Measurements from ENCODE around the gene ACBD4.

Gene ACBD4

GRCh38 chr17:45162025-45162687 is 26.7 kb downstream of the ACBD4 start:
- H3K9me3 Mint-ChIP-seq: no peaks in the 10 kb centered on the region
- peak overlapping the region; percentile 100 for H3K4me3 Mint-ChIP-seq
- H3K4me1 Mint-ChIP-seq (ENCODE audit: low read depth): peaks cover 45% of the 10 kb centered on the region
- no peaks in the 10 kb centered on the region for H3K27me3 Mint-ChIP-seq
- peak overlapping the region; percentile 99 for H3K27ac Mint-ChIP-seq
- peaks cover 26% of the 10 kb centered on the region for H3K36me3 Mint-ChIP-seq (ENCODE audit: low read depth)

GRCh38 chr17:45164734-45165269 is 29.3 kb downstream of the ACBD4 start:
- Mint-ChIP-seq H3K9me3 (no peaks in the 10 kb centered on the region), H3K4me1 (ENCODE audit: low read depth) (peaks cover 21% of the 10 kb centered on the region), H3K4me3 (no peak overlapping the region), H3K36me3 (ENCODE audit: low read depth) (peaks cover 10% of the 10 kb centered on the region), H3K27me3 (no peaks in the 10 kb centered on the region), H3K27ac (no peak overlapping the region)

- no peak overlapping the region for H3K4me3 Mint-ChIP-seq
- no peaks in the 10 kb centered on the region for H3K9me3 Mint-ChIP-seq
- H3K4me1 Mint-ChIP-seq (ENCODE audit: low read depth): peaks cover 32% of the 10 kb centered on the region
- no peaks in the 10 kb centered on the region for H3K36me3 Mint-ChIP-seq (ENCODE audit: low read depth)
- no peak overlapping the region for H3K27ac Mint-ChIP-seq
- no peaks in the 10 kb centered on the region for H3K27me3 Mint-ChIP-seq
These were observed 33.7 kb downstream of the ACBD4 start for GRCh38 chr17:45168991-45169752.

GRCh38 chr17:45170280-45170930 is 34.9 kb downstream of the ACBD4 start:
- Mint-ChIP-seq H3K4me3 (no peak overlapping the region), H3K9me3 (no peaks in the 10 kb centered on the region), H3K27ac (peak overlapping the region; percentile 43), H3K27me3 (no peaks in the 10 kb centered on the region), H3K4me1 (ENCODE audit: low read depth) (peaks cover 28% of the 10 kb centered on the region), H3K36me3 (ENCODE audit: low read depth) (no peaks in the 10 kb centered on the region)

GRCh38 chr17:45170931-45171337 is 35.4 kb downstream of the ACBD4 start:
- Mint-ChIP-seq H3K36me3 (ENCODE audit: low read depth) (no peaks in the 10 kb centered on the region), H3K4me3 (no peak overlapping the region), H3K9me3 (no peaks in the 10 kb centered on the region), H3K27ac (peak overlapping the region; percentile 43), H3K4me1 (ENCODE audit: low read depth) (peaks cover 26% of the 10 kb centered on the region), H3K27me3 (no peaks in the 10 kb centered on the region)

GRCh38 chr17:45171338-45172231 is 36.1 kb downstream of the ACBD4 start:
- H3K27ac Mint-ChIP-seq: peak overlapping the region; percentile 43
- H3K4me1 Mint-ChIP-seq (ENCODE audit: low read depth): peaks cover 26% of the 10 kb centered on the region
- no peaks in the 10 kb centered on the region for H3K36me3 Mint-ChIP-seq (ENCODE audit: low read depth)
- H3K27me3 Mint-ChIP-seq: no peaks in the 10 kb centered on the region
- no peak overlapping the region for H3K4me3 Mint-ChIP-seq
- no peaks in the 10 kb centered on the region for H3K9me3 Mint-ChIP-seq

- Mint-ChIP-seq H3K4me1 (ENCODE audit: low read depth) (peaks cover 26% of the 10 kb centered on the region), H3K4me3 (peak overlapping the region; percentile 77), H3K27me3 (no peaks in the 10 kb centered on the region), H3K9me3 (no peaks in the 10 kb centered on the region), H3K36me3 (ENCODE audit: low read depth) (no peaks in the 10 kb centered on the region), H3K27ac (peak overlapping the region; percentile 36)
These were observed 36.7 kb downstream of the ACBD4 start for GRCh38 chr17:45172232-45172540.

GRCh38 chr17:45172541-45173286 is 37.2 kb downstream of the ACBD4 start:
- Mint-ChIP-seq H3K4me3 (peak overlapping the region; percentile 77), H3K4me1 (ENCODE audit: low read depth) (peaks cover 26% of the 10 kb centered on the region), H3K27ac (peak overlapping the region; percentile 92), H3K36me3 (ENCODE audit: low read depth) (no peaks in the 10 kb centered on the region), H3K27me3 (no peaks in the 10 kb centered on the region), H3K9me3 (no peaks in the 10 kb centered on the region)

- H3K9me3 Mint-ChIP-seq: no peaks in the 10 kb centered on the region
- no peaks in the 10 kb centered on the region for H3K36me3 Mint-ChIP-seq (ENCODE audit: low read depth)
- peaks cover 22% of the 10 kb centered on the region for H3K4me1 Mint-ChIP-seq (ENCODE audit: low read depth)
- H3K27me3 Mint-ChIP-seq: no peaks in the 10 kb centered on the region
- no peak overlapping the region for H3K27ac Mint-ChIP-seq
- H3K4me3 Mint-ChIP-seq: no peak overlapping the region
These were observed 40.2 kb downstream of the ACBD4 start for GRCh38 chr17:45175759-45176115.

GRCh38 chr17:45177563-45177962 is 42.1 kb downstream of the ACBD4 start:
- Mint-ChIP-seq H3K9me3 (no peaks in the 10 kb centered on the region), H3K4me3 (no peak overlapping the region), H3K27ac (no peak overlapping the region), H3K27me3 (no peaks in the 10 kb centered on the region), H3K36me3 (ENCODE audit: low read depth) (no peaks in the 10 kb centered on the region), H3K4me1 (ENCODE audit: low read depth) (peaks cover 6% of the 10 kb centered on the region)

- Mint-ChIP-seq H3K4me3 (no peak overlapping the region), H3K36me3 (ENCODE audit: low read depth) (no peaks in the 10 kb centered on the region), H3K27ac (no peak overlapping the region), H3K9me3 (no peaks in the 10 kb centered on the region), H3K27me3 (no peaks in the 10 kb centered on the region), H3K4me1 (ENCODE audit: low read depth) (no peaks in the 10 kb centered on the region)
These were observed 48.7 kb downstream of the ACBD4 start for GRCh38 chr17:45184144-45184543.

GRCh38 chr17:45186801-45187354 is 51.4 kb downstream of the ACBD4 start:
- Mint-ChIP-seq H3K4me1 (ENCODE audit: low read depth) (no peaks in the 10 kb centered on the region), H3K4me3 (no peak overlapping the region), H3K27ac (no peak overlapping the region), H3K27me3 (no peaks in the 10 kb centered on the region), H3K9me3 (no peaks in the 10 kb centered on the region), H3K36me3 (ENCODE audit: low read depth) (no peaks in the 10 kb centered on the region)

- no peaks in the 10 kb centered on the region for H3K4me1 Mint-ChIP-seq (ENCODE audit: low read depth)
- H3K4me3 Mint-ChIP-seq: no peak overlapping the region
- no peak overlapping the region for H3K27ac Mint-ChIP-seq
These were observed 53.5 kb downstream of the ACBD4 start for GRCh38 chr17:45189009-45189408.

More at GRCh38 chr17:45189009-45189408, 53.5 kb downstream of the ACBD4 start:
- no peaks in the 10 kb centered on the region for H3K9me3 Mint-ChIP-seq
- H3K27me3 Mint-ChIP-seq: no peaks in the 10 kb centered on the region
- H3K36me3 Mint-ChIP-seq (ENCODE audit: low read depth): no peaks in the 10 kb centered on the region

Measured in stimulated activated naive CD8-positive, alpha-beta T cell treated with anti-CD3 and anti-CD28 coated beads, Interleukin-15, Interleukin-2, amounts not matched to agents 100 ng/mL and 50 ng/mL, for 24 hours (primary cell).